ENCODE results near the gene GPR137C.

GPR137C gene

GRCh38 chr14:52551696-52552062 lies 957 bp upstream of the GPR137C start:
- DNase-seq (ENCODE audit: low read depth in 1 of 2, low spot score in 1 of 2): peak in 1 of 2 experiments; percentile 31
- Histone ChIP-seq H3K27ac (replicated peaks) (peak overlapping the region; percentile 67), H3K4me3 (replicated peaks; ENCODE audit: insufficient read depth, low read length) (peak overlapping the region; percentile 68), H3K27me3 (ENCODE audit: insufficient read depth, poor library complexity, severe bottlenecking) (peaks cover 2% of the 10 kb centered on the region)
- TF ChIP-seq GABPA (IDR thresholded peaks at IDR 0.05; ENCODE audit: low read depth): no peak
- TF ChIP-seq SPI1 (IDR thresholded peaks at IDR 0.05; ENCODE audit: borderline replicate concordance, low read depth): peak; percentile 50; the same call in 1 of the 2 replicates
- no peak for TF ChIP-seq POLR2AphosphoS5 (IDR thresholded peaks at IDR 0.05; ENCODE audit: low read depth)
- no peak for TF ChIP-seq REST (IDR thresholded peaks at IDR 0.05; ENCODE audit: insufficient replicate concordance, low read depth)
- peak; percentile 33 for TF ChIP-seq CTCF (IDR thresholded peaks at IDR 0.05; ENCODE audit: insufficient read depth, low read length)

- peak in 1 of 2 experiments; percentile 13 for DNase-seq (ENCODE audit: low read depth in 1 of 2, low spot score in 1 of 2)
- H3K27ac ChIP-seq (replicated peaks): no peak overlapping the region
- TF ChIP-seq SPI1 (IDR thresholded peaks at IDR 0.05; ENCODE audit: borderline replicate concordance, low read depth): no peak
- TF ChIP-seq POLR2AphosphoS5 (IDR thresholded peaks at IDR 0.05; ENCODE audit: low read depth): no peak
- no peak for TF ChIP-seq REST (IDR thresholded peaks at IDR 0.05; ENCODE audit: insufficient replicate concordance, low read depth)
- no peak for TF ChIP-seq CTCF (IDR thresholded peaks at IDR 0.05; ENCODE audit: insufficient read depth, low read length)
- TF ChIP-seq GABPA (IDR thresholded peaks at IDR 0.05; ENCODE audit: low read depth): no peak
- H3K27me3 ChIP-seq (ENCODE audit: insufficient read depth, poor library complexity, severe bottlenecking): peaks cover 2% of the 10 kb centered on the region
- H3K4me3 ChIP-seq (replicated peaks; ENCODE audit: insufficient read depth, low read length): peak overlapping the region; percentile 71
Measured at GRCh38 chr14:52553002-52553670, 500 bp downstream of the GPR137C start.

- TF ChIP-seq SPI1 (IDR thresholded peaks at IDR 0.05; ENCODE audit: borderline replicate concordance, low read depth) (no peak), POLR2AphosphoS5 (IDR thresholded peaks at IDR 0.05; ENCODE audit: low read depth) (peak; percentile 41; the same call in 1 of the 2 replicates)
Measured at GRCh38 chr14:52553671-52554575, 1.3 kb downstream of the GPR137C start.

GRCh38 chr14:52558688-52559087 lies 6.1 kb downstream of the GPR137C start:
- Histone ChIP-seq H3K4me3 (replicated peaks; ENCODE audit: insufficient read depth, low read length) (no peak overlapping the region), H3K27ac (replicated peaks) (no peak overlapping the region), H3K27me3 (ENCODE audit: insufficient read depth, poor library complexity, severe bottlenecking) (peaks cover 2% of the 10 kb centered on the region)
- TF ChIP-seq CTCF (IDR thresholded peaks at IDR 0.05; ENCODE audit: insufficient read depth, low read length) (no peak), SPI1 (IDR thresholded peaks at IDR 0.05; ENCODE audit: borderline replicate concordance, low read depth) (no peak), POLR2AphosphoS5 (IDR thresholded peaks at IDR 0.05; ENCODE audit: low read depth) (no peak), REST (IDR thresholded peaks at IDR 0.05; ENCODE audit: insufficient replicate concordance, low read depth) (no peak), GABPA (IDR thresholded peaks at IDR 0.05; ENCODE audit: low read depth) (no peak)
- no peak for DNase-seq (ENCODE audit: low read depth in 1 of 2, low spot score in 1 of 2)

More at GRCh38 chr14:52553671-52554575, 1.3 kb downstream of the GPR137C start:
- DNase-seq (ENCODE audit: low read depth in 1 of 2, low spot score in 1 of 2): peak; percentile 57 to 84
- peak overlapping the region; percentile 71 for H3K4me3 ChIP-seq (replicated peaks; ENCODE audit: insufficient read depth, low read length)
- H3K27ac ChIP-seq (replicated peaks): no peak overlapping the region
- H3K27me3 ChIP-seq (ENCODE audit: insufficient read depth, poor library complexity, severe bottlenecking): peaks cover 2% of the 10 kb centered on the region
